Large intestine (tissue), 3 donors: ENCODE measurements around the gene RGMB. TPM values are rescaled to one million over a fixed set of nuclear protein-coding genes. Genes with fewer than 3 reads are reported as not detected.

Source experiments
- DNase-seq, 2 donors: peaks; one replicate each; pipeline versions ENCODE4 v3.0.0 to v3.0.0-alpha.2; 2013
- H3K27ac ChIP-seq: one replicate; pipeline ENCODE4 v1.5.1; 2013; ENCODE audit warnings: low read length
- H3K27me3 ChIP-seq: 2 replicates; pipeline ENCODE4 v1.6.1; 2013; ENCODE audit warnings: low read length; ENCODE audit not compliant: control insufficient read depth, insufficient read depth
- H3K36me3 ChIP-seq: 2 replicates; pipeline ENCODE4 v1.6.1; 2013; ENCODE audit warnings: low read length; ENCODE audit not compliant: control insufficient read depth, insufficient read depth
- H3K4me1 ChIP-seq: one replicate; pipeline ENCODE4 v1.6.1; 2013; ENCODE audit warnings: low read length; ENCODE audit not compliant: control insufficient read depth, insufficient read depth
- H3K4me3 ChIP-seq: one replicate; pipeline ENCODE4 v1.5.1; 2013; ENCODE audit warnings: low read length
- H3K9me3 ChIP-seq: one replicate; pipeline ENCODE4 v1.6.1; 2013; ENCODE audit warnings: mild to moderate bottlenecking, low read depth, low read length, moderate library complexity; ENCODE audit not compliant: control insufficient read depth
- WGBS: methylation state at CpG from one replicate; pipeline ENCODE4 v1.1.5; 2013; ENCODE audit warnings: low lambda C conversion rate; ENCODE audit not compliant: insufficient coverage; 5-methylcytosine and 5-hydroxymethylcytosine counted together
- polyA plus RNA-seq: library from polyadenylated mRNA; unstranded; fragments of 120-200 nt; gene quantifications from one replicate; pipeline ENCODE4 v1.2.1, GENCODE V29; 2013

RGMB gene
- polyA plus RNA-seq, 1 donor = 53.2 TPM

- WGBS = no CpG with 5 or more reads among the region's 6 CpGs
- no peaks in the 10 kb centered on the region for H3K27me3 ChIP-seq
- peak; percentile 15 to 59 for DNase-seq
- H3K36me3 ChIP-seq = no peaks in the 10 kb centered on the region
- H3K4me3 ChIP-seq = no peak overlapping the region
- no peak overlapping the region for H3K27ac ChIP-seq
- no peaks in the 10 kb centered on the region for H3K4me1 ChIP-seq
- peaks cover 5% of the 10 kb centered on the region for H3K9me3 ChIP-seq
Observed at GRCh38 chr5:98816582-98817222, 43.2 kb downstream of the RGMB start.

DNA sequence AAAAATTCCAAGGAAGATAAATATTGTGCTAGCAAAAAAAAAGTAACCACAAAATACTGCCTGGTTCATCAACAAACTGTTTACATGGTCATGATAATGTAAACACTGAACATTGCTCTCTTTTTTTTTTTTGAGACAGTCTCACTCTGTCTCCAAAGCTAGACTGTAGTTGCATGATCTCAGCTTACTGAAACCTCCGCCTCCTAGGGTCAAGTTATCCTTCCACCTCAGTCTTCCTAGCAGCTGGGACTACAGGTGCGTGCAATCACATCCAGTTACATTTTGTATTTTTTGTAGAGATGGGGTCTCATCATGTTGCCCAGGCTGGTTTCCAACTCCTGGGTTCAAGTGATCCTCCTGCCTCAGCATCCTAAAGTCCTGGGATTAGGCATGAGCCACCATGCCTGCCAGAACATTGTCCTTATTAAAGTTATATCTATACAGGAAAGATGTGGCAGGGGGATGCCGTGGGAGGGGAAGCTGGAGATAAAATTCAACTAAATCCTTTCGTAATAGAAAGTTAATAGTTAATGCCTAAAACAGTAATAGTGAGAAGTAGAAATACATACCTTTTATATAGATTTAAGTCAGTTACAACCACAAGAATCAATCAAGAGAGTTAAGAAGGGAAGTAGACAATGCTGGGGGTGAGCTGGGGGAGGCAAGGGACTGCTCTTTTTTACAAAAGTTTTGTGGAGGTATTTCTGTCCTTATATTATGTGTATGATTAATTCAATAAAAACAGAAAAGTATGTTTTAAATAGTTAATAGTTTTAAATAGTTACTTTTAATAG lies 52.3 kb downstream of the RGMB start:
- no peak overlapping the region for H3K4me3 ChIP-seq
- no peaks in the 10 kb centered on the region for H3K4me1 ChIP-seq
- H3K27me3 ChIP-seq = no peaks in the 10 kb centered on the region
- no peak for DNase-seq
- peaks cover 5% of the 10 kb centered on the region for H3K9me3 ChIP-seq
- no peaks in the 10 kb centered on the region for H3K36me3 ChIP-seq
- no peak overlapping the region for H3K27ac ChIP-seq
- WGBS = no CpG with 5 or more reads among the region's 4 CpGs

DNA sequence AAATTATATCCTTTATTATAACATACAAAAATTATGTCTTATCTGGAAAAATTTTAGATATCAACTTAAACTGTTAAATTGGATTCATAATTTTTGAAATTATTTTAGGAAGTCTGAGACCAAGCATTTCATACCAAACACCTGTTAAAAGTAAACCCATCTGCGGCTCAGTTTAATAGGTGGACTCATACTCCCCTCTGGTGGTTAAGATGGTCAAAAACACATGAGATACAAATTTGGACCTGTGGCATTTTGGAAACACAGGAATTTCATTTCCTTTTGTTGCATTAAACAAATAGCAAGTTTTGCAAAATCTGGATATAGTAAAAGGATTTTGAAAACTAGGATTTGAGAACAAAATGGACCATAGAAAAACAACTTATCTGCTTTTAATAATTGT lies 53.7 kb downstream of the RGMB start:
- H3K4me1 ChIP-seq = no peaks in the 10 kb centered on the region
- no peak overlapping the region for H3K27ac ChIP-seq
- DNase-seq = peak in 1 of 2 donors; percentile 11
- H3K36me3 ChIP-seq = no peaks in the 10 kb centered on the region
- WGBS = 50% methylated on average over 1 of the region's 1 CpG
- no peak overlapping the region for H3K4me3 ChIP-seq
- no peaks in the 10 kb centered on the region for H3K9me3 ChIP-seq
- no peaks in the 10 kb centered on the region for H3K27me3 ChIP-seq

DNA sequence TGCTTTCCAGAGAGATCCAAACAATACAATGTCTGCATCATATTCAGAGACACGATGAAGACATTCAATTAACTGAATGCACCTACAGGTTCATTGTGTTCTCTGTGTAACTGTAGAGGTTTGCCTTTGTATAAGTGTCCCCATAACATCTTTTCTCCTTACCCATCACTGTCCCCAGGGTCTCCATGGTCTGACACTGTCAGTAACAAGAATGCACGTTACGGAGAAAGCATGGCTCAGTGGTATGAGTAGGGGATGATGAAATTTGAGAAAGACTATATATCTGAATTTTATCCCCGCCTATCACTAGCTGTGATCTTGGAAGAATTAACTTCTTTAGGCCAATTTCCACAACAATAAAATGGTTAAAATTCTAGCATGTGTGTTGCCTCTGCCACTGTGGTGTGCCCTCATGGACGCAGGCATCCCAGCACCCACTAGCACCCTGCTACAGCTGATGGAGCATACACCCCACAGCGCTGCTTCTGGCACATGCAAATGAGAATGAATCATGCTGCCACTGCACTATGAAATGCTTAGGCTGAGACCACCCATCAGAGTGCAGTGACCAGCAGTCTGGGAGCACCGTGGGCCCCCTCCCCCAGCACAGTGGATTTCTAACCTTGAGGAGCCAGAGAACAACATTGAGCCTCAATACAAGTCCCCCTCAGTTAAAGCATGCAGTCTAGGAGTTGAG lies 54.3 kb downstream of the RGMB start:
- H3K27me3 ChIP-seq = no peaks in the 10 kb centered on the region
- DNase-seq = no peak
- no peaks in the 10 kb centered on the region for H3K4me1 ChIP-seq
- WGBS = no CpG with 5 or more reads among the region's 7 CpGs
- no peaks in the 10 kb centered on the region for H3K9me3 ChIP-seq
- H3K36me3 ChIP-seq = no peaks in the 10 kb centered on the region
- no peak overlapping the region for H3K4me3 ChIP-seq
- H3K27ac ChIP-seq = no peak overlapping the region

DNA sequence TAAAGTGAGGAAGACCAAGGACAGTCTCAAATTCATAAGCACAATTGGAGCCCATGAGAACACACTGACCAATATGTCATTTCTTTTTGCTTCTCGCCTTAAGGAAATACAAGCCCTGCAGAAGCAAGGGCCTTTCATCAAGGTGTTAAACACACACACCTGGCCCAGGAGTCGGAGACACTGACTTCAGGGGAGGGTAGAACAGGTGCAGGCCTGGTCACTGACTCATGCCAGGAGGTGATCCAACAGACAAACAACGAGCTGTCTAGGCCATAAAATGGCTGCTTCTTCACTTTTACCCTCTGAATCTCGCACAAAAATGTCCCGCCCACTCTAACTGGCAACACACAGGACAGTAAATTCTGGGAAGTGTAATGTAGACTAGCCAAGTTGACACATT lies 62.7 kb downstream of the RGMB start:
- WGBS = no CpG with 5 or more reads among the region's 5 CpGs
- no peak for DNase-seq
- Histone ChIP-seq H3K27ac (no peak overlapping the region), H3K9me3 (no peaks in the 10 kb centered on the region), H3K4me3 (no peak overlapping the region), H3K27me3 (no peaks in the 10 kb centered on the region), H3K36me3 (no peaks in the 10 kb centered on the region), H3K4me1 (no peaks in the 10 kb centered on the region)

DNA sequence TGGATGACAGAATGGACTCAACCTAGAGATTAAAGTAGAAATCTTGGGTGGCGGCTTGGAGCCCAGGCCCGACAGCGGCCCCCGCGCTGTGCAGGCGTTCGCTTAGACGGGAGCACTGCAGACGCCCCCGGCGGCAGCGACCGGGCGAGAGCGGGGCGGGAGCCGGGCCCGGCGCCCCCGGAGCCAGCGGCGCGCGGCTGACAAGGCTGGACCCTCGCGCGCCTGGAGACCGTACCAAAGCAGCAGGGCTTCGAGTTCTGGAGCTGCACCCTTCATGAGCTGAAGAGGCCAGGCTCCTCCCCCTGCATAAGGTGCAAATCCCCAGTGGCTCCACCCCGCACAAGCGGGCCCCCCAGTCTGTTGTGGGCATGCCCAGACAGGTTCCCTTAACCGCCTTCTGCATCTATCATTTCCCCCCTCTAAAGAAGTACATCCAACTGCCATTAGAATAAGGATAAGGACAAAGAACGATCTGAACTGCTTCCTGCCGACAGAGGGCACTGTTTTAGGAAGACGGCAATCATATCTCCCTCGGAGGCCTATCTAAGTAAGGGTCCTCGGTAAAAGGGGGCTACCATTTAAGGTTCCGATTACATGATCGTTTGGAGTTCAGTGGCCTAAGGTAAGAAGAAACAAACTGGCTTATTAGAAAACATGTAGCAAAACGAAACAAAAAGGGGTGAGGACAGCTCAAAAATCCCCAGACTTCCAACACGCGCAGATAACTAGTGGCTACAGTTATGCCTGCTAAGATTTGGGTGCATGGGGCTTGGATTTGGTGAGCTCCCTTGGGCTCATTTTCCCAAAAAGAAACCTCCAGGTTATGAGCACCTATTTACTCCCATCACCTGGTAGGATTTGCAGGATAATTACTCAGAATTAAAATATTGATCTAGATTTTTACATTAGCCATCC lies 66.3 kb downstream of the RGMB start:
- DNase-seq = peak in 1 of 2 donors; percentile 26
- H3K9me3 ChIP-seq = peaks cover 5% of the 10 kb centered on the region
- H3K4me3 ChIP-seq = no peak overlapping the region
- no peaks in the 10 kb centered on the region for H3K36me3 ChIP-seq
- H3K27me3 ChIP-seq = no peaks in the 10 kb centered on the region
- no peak overlapping the region for H3K27ac ChIP-seq
- 94% methylated on average over 3 of the region's 42 CpGs for WGBS
- no peaks in the 10 kb centered on the region for H3K4me1 ChIP-seq

GRCh38 chr5:98840946-98841345 lies 67.5 kb downstream of the RGMB start:
- H3K27ac ChIP-seq = no peak overlapping the region
- H3K27me3 ChIP-seq = no peaks in the 10 kb centered on the region
- H3K4me3 ChIP-seq = no peak overlapping the region
- H3K36me3 ChIP-seq = no peaks in the 10 kb centered on the region
- H3K4me1 ChIP-seq = no peaks in the 10 kb centered on the region
- peaks cover 5% of the 10 kb centered on the region for H3K9me3 ChIP-seq
- WGBS = no CpG with 5 or more reads among the region's 1 CpG
- no peak for DNase-seq

DNA sequence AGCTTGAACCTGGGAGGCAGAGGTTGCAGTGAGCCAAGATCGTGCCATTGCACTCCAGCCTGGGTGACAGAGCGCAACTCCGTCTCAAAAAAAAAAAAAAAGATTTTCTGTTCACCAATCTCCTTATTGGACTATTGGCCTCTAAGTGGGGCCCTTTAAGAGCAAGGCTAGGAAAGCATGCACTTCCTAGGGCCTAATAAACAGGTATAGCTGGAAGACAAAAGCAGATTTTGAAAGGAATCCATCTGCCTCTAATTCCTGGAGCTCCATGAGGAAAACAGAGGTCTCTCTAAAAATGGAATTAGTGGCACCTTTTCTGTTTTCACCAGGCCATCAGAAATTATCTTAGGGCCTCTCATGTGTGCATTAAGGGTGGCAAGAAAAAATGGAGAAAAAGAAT lies 70.0 kb downstream of the RGMB start:
- no peak overlapping the region for H3K4me3 ChIP-seq
- no peak overlapping the region for H3K27ac ChIP-seq
- H3K4me1 ChIP-seq = no peaks in the 10 kb centered on the region
- H3K9me3 ChIP-seq = peaks cover 5% of the 10 kb centered on the region
- no peak for DNase-seq
- H3K27me3 ChIP-seq = no peaks in the 10 kb centered on the region
- no peaks in the 10 kb centered on the region for H3K36me3 ChIP-seq
- no CpG with 5 or more reads among the region's 3 CpGs for WGBS

DNA sequence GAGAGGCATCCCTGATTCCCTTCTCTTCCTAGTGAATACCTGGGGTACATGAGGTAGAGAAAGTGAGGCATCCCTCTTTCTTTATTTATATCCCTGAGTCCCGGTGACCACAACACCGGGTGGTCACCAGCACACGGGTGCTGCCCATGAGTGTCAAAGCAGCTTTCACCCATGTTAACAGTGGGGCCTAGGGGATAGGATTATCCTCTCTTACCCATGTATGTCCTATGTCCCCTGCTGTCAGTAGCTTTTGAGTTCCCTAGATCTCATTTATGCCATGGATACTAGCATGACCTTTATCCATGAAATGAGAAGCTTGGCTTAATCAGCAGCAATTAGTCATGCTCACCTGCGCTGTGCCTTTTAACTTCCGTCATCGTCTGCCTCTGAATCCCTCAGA lies 71.4 kb downstream of the RGMB start:
- H3K4me3 ChIP-seq = no peak overlapping the region
- no peak for DNase-seq
- WGBS = 100% methylated on average over 2 of the region's 6 CpGs
- no peaks in the 10 kb centered on the region for H3K4me1 ChIP-seq
- peaks cover 5% of the 10 kb centered on the region for H3K9me3 ChIP-seq
- H3K27me3 ChIP-seq = no peaks in the 10 kb centered on the region
- no peaks in the 10 kb centered on the region for H3K36me3 ChIP-seq
- no peak overlapping the region for H3K27ac ChIP-seq

GRCh38 chr5:98845878-98846277 lies 72.4 kb downstream of the RGMB start:
- H3K4me1 ChIP-seq = no peaks in the 10 kb centered on the region
- no peaks in the 10 kb centered on the region for H3K36me3 ChIP-seq
- DNase-seq = no peak
- H3K27ac ChIP-seq = no peak overlapping the region
- H3K4me3 ChIP-seq = no peak overlapping the region
- WGBS = 100% methylated on average over 1 of the region's 8 CpGs
- H3K9me3 ChIP-seq = peaks cover 5% of the 10 kb centered on the region
- H3K27me3 ChIP-seq = no peaks in the 10 kb centered on the region
